Gastrocnemius medialis (tissue), 4 donors: Measurements from ENCODE around the gene TRAF7.

ENCODE experiments used
- CTCF ChIP-seq, 5 experiments: fragments of 450-650 bp in 3 of 5; fragments of 200-600 bp in 2 of 5; sonication (generic) in 2 of 5; IDR thresholded peaks in 4 of 5; conservative IDR thresholded peaks in 1 of 5; 1 replicate in 4 of 5; 2 replicates in 1 of 5; pipeline ENCODE4 v1.5.1; 2016 to 2019; ENCODE audit warnings: antibody characterized with exemption in 5 of 5, mild to moderate bottlenecking in 3 of 5, moderate library complexity in 3 of 5
- POLR2A ChIP-seq, 2 donors: fragments of 450-650 bp; IDR thresholded peaks; one replicate each; pipeline ENCODE4 v1.6.1; 2017; ENCODE audit warnings: antibody characterized with exemption in 2 of 2, mild to moderate bottlenecking in 2 of 2, moderate library complexity in 2 of 2

- no peak for TF ChIP-seq CTCF (IDR thresholded peaks at IDR 0.05 in 4 of 5, conservative IDR thresholded peaks at IDR 0.05 in 1 of 5)
- no peak for TF ChIP-seq POLR2A (IDR thresholded peaks at IDR 0.05)
Observed at GRCh38 chr16:2122429-2122828, 33.2 kb upstream of the TRAF7 start.
